SW 1271 (cell line): ENCODE results near the gene AZU1.

ENCODE experiments used
- DNase-seq, 2 experiments: peaks; one replicate each; lab custom pipeline; 2025; lab: John Stamatoyannopoulos, UW

Gene AZU1

DNA sequence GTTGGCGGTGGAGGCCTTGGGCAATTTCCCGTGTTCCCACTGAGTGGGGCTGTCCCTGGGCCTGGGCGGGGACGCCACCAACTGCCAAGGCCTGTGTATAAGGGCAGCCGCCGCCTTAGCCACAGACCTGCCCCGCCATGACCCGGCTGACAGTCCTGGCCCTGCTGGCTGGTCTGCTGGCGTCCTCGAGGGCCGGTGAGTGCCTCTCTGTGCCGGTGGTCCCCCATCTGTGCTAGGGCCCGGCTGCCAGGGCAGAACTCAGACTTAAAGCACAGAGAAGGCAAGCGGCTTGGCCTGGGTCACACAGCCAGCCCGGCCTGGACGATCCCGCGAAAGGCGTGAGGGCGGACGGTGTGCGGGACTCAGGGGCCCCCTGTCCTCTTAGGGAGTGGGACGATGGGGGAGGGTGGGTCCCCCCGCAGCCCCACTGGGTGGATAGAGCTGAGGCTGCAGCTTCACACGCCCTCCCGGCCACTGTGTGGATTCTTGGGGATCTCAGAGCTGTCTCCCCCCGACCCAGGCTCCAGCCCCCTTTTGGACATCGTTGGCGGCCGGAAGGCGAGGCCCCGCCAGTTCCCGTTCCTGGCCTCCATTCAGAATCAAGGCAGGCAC, at the start of gene AZU1:
Gene AZU1 (plus strand): TSS at position 128 of the 612 bp plus-strand sequence. CDS start 10 bp downstream, at position 138.
- no peak for DNase-seq

GRCh38 chr19:778910-779653, 48.6 kb upstream of the AZU1 start:
- peak in 1 of 2 experiments; percentile 21 for DNase-seq

GRCh38 chr19:780935-781334, 46.7 kb upstream of the AZU1 start:
- DNase-seq: no peak

DNA sequence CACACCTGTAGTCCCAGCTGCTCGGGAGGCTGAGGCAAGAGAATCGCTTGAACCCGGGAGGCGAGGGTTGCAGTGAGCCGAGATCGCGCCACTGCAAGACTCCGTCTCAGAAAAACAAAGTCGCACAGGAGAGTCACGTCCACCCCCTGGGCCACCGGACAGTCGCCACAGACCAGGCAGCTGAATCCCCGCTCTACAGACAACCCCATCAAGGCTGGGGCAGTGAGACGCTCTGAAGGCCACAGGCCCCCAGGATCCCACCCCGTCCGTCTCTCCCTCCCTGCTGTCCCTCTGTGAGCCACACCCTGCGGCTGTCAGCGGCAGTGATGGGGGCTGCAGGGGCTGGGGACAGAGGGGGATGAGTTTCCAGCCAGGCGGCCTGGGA, 45.8 kb upstream of the AZU1 start:
- DNase-seq: no peak

DNA sequence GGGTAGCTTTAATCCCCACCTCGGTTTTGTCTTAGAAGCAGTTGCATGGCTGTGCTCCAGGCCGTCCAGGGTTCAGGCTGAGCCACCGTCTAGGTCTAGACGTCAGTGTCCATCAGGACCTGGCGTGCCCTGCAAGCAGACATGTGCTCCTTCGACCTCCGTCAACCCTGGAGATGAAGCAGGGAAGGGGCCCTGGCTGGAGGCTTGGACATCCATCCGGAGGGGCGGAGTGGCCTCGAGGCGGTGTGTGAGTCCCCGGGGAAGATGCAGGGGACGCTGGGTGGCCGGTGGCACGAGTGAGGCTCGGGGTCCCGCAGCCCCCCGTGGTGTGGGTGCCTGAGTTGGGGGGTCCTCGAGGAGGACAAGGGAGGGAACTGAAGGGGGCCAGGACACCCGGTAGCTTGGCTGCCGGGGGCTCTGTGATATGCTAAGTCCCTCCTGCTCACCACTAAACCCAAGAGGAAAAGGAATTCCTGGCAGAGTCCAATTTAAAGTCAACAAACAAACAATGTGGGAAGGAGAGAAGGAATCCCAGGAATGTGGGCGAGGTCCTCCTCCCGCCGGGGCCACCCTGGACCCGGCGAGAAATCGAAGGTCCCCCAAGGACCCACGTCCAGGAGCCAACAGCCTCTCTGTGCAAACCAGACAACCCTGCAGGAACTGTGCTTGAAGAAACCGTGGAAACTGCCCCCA, 45.3 kb upstream of the AZU1 start:
- DNase-seq: peak in 1 of 2 experiments; percentile 68

DNA sequence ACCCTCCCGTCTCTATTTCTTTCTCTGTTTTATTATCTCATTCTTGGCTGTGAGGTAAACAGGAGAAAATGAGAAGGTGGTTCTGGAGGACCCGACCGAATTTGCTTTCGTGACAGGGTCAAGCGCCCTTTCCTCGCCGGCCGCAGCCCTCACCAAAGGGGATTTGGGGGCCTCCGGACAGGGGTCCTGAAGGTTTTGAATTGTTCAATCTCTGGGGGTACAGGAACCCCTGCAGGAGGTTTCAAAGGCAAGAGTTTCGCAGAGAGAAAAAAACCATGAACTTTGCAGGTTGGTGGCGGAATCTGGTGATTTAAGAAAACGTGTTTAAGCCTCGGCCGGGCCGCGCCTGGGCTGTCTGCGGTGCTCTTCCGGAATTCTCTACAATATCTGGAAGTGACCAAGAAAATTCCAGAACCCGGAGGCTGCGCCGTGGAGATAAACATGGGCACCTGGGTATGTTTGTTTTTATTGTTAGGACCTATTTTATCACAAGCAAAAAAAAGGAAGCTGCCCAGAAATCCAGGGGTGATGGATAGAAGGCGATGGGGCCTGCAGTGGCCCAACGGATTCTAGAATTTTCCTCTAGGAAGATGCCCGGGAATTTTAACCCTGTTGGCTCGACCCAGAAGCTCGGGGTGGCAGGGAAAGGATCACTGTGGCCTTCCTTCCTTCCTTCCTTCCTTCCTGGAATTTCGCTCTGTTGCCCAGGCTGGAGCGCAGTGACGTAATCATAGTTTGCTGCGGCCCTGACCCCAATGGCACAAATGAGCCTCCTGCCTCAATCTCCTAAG, 44.6 kb upstream of the AZU1 start:
- DNase-seq: no peak

- no peak for DNase-seq
These were observed 43.1 kb upstream of the AZU1 start for GRCh38 chr19:784541-784940.

DNA sequence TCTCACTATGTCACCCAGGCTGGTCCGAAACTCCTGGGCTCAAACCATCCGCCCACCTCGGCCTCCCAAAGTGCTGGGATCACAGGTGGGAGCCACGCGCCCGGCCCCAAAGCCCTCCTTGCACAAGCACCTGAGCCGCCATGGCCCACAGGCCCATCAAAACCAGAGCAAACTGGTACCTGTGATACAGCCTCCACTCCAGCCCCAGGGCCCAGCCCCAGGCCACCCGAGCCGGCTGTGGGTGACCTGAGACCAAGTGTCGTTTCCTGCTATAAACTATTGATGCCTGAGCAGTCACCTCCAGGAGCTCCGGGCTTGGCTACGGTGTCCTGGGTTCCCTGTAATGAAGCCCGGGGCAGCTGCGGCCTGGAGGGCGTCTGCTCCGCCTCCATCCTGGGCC, 40.1 kb upstream of the AZU1 start:
- DNase-seq: no peak

DNA sequence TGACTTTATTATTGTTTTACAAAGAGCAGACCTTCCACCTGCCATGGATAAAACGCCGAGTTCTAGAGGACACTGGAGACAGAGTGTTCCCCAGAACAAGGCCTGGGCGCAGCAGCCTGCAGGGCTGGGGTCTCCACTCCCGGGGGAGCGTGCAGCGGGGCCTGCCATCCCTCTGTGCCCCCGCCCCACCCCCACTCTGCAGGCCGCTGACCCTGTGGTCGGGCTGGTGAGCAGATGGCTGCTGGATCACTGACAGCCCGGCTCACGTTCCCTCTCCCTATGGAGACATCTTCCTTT, 39.0 kb upstream of the AZU1 start:
- DNase-seq: no peak

DNA sequence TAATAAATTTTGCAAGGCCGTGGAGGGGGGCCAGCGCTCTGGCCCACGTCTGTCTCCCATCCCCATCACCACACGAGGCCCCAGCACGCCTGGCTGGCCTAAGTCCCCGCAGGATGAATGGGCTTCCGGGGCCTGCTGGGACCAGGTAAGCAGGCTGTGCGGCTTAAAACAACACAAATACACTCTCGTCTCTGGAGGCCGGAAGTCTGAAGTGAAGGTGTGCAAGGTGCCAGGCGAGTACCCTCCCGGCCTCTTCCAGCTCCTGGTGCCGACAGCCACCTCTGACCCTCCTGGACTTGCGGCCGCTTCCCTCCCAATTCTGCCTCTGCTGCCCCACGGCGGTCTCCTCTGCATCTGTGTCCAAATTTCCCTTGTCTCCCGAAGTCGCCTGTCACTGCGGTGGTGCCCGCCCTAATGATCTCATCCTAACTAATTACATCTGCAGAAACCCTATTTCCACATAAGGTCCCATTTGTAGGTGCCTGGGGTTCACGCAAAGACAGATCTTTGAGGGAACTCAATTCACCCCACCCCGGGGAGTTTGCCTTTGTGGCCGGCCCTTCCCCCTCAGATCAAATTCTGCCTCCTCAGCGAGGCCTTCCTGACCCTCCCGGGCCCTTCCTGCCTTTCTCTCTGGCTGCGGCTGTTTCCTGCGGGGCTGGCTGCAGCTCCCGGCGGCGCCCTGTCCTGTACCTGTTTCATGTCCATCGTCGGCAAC, 38.5 kb upstream of the AZU1 start:
- DNase-seq: no peak

DNA sequence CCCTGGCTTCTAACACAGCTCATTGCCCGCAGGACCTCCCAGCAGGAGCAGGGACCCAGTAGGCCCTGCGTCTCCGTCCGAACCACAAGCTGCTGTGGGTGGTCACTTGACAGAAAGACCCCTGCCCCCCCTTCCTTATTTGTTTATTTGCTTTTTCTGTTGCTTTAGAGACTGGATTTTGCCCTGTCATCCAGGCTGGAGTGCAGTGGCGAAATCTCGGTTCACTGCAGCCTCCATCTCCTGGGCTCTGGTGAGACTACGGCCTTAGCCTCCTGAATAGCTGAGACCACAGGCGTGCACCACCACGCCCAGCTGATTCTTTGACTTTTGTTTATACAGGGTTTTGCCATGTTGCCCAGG, 38.0 kb upstream of the AZU1 start:
- DNase-seq: no peak

DNA sequence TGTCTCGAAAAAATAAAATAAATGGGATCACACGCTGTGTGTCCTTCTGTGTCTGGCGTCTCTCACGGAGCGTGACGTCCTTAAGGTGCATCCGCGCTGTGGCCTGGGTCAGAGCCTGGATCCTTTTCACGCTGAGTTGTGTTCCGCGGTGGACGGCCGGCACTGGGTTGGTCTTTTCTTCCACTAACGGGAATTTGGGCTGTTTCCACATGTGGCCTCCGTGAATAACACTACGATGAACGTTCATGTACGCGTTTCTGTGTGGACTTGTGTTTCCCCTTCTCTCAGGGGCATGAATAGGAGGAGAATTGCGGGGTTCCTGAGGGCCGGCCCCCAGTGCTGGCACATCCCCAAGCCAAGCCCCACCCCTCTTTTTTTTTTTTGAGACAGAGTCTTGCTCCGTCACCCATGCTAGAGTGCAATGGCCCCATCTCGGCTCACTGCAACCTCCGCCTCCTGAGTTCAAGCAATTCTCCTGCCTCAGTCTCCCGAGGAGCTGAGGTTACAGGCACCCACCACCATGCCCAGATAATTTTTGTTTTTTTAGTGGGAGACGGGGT, 36.5 kb upstream of the AZU1 start:
- DNase-seq: no peak

- DNase-seq: no peak
These were observed 35.9 kb upstream of the AZU1 start for GRCh38 chr19:791567-792305.

DNA sequence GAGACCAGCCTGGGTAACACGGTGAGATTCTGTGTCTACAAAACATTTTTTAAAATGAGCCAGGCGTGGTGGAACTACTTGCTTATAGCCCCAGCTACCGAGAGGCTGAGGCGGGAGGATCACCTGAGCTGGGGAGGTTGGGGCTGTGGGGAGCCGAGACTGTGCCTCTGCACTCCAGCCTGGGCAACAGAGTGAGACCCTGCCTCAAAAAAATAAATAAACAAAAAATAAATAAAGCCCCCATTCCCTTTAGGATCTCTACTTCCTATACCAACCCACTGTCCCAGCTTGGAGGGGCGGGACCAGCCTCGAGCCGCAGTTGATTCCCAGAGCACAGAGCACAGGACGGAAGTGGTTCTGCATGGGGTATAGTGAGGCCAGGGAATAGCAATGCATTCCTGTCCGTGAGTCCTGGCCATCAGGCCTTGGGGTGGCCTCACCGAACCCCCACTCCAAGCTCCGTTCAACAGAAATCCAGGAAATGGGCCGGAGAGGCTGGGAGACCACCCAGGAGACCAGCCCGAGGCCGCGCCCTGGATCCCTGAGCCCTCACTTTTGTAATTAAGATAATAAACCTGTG, 35.2 kb upstream of the AZU1 start:
- no peak for DNase-seq

DNA sequence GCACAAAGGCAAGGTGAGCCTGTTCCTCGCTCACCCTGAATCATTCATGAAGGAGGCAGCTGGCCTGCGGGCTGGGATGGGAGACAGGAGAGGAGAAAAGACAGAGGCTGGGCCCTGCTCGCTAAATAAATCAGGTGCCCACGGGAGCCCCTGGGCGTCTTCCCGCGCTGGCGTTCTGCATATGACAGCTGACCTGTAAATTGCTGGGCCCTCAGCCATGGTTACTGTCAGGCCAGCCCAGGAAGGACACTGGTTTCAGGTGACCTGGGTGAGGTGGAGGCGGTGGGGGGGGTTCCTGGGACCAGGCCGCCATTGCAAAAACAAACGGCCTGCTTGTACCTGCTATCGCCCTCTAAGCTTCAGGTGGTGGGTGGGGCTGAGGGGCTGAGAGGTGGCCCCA, 33.8 kb upstream of the AZU1 start:
- DNase-seq: no peak

- DNase-seq: no peak
These were observed 32.5 kb upstream of the AZU1 start for GRCh38 chr19:795073-795611.

DNA sequence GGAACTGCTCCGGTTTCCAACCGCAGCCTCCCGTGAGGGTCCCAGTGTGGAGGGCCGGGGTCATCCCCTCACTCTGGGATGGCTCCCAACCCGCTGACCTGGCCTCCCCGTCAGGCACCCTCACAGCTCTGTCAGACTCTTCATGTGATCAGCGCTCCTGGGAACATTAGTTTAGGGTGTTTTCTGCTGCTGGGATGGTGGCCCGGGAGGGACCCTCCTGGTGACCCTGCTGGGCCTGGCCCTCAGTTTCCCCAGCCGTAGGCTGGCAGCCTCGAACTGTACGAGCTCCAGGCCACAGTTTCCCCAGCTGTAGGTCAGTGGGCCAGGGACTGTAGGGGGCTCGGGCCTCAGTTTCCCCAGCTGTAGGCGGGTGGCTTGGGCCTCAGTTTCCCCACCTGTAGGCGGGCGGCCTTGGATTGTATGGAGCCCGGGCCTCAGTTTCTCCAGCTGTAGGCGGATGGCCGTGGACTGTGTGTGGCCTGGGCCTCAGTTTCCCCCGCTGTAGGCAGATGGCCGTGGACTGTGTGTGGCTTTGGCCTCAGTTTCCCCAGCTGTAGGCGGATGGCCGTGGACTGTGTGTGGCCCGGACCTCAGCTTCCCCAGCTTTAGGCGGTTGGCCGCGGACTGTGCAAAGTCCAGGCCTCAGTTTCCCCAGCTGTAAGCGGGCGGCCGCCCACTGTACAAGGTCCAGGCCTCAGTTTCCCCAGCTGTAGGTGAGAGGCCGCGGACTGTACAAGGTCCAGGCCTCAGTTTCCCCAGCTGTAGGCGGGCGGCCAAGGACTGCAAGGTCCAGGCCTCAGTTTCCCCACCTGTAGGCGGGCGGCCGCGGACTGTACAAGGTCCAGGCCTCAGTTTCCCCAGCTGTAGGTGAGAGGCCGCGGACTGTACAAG, 31.7 kb upstream of the AZU1 start:
- DNase-seq: no peak

DNA sequence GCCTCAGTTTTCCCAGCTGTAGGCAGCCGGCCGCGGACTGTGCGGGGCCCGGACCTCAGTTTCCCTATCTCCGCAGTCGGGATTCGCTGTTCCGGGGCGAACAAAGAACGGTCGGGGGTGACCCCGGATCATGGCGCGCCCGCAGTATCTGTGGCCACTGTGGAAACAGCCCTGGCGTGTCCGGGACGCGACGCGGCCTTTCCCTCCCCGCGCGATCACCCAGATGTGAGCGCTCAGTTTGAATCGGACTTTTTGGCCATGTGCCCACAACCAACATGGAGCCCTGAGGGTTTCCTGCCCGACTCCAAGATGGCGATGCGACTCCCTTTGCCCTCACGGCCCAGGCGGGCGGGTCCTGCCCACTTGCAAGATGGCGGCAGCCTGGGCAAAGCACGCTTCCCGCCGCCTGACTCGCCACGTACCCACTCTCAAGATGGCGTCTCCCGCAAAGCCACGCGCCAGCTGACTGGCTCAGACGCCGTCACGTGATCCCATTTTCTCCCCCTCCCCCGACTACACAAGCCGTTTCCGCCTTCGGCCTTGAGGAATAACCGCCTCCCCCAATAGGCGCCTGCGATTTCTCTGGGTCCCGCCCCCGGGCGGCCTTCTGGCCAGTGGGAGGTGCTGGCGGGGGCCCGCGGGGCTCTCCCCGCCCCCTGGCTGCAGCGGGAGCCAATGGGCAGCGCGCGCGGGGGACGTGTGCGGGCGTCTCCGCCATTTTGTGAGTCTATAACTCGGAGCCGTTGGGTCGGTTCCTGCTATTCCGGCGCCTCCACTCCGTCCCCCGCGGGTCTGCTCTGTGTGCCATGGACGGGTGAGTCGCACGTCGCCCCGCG, 30.7 kb upstream of the AZU1 start, which contains the start of gene PTBP1:
Gene PTBP1 (plus strand): TSS at position 761 of the 836 bp plus-strand sequence. CDS start 46 bp downstream, at position 807.
- peak; percentile 98 to 99 for DNase-seq
